NCI-H2227 (cell line): ENCODE data around the gene ITGAL.
"Not testable (repeated sequence)": the region's sequence is repeated elsewhere in the genome, so short reads cannot be mapped to it uniquely, and the experiment has no call there.

Experiments
- DNase-seq: peaks from one replicate; lab custom pipeline; 2025; ENCODE audit not compliant: unreplicated experiment; lab: John Stamatoyannopoulos, UW

ITGAL gene

GRCh38 chr16:30457743-30458560 is 14.6 kb upstream of the ITGAL start:
- DNase-seq, result no peak

GRCh38 chr16:30458561-30459394 is 13.8 kb upstream of the ITGAL start:
- no peak for DNase-seq

- DNase-seq, result no peak
These were observed 13.1 kb upstream of the ITGAL start for GRCh38 chr16:30459456-30459855.

GRCh38 chr16:30461426-30461825 is 11.1 kb upstream of the ITGAL start:
- DNase-seq, result not testable (repeated sequence)

- no peak for DNase-seq
These were observed 8.5 kb upstream of the ITGAL start for GRCh38 chr16:30464078-30464477.

GRCh38 chr16:30470170-30470512 is 2.4 kb upstream of the ITGAL start:
- no peak for DNase-seq

- DNase-seq, result no peak
These were observed 1.9 kb upstream of the ITGAL start for GRCh38 chr16:30470632-30470995.

- DNase-seq, result no peak
These were observed 910 bp downstream of the ITGAL start for GRCh38 chr16:30473231-30474073.

GRCh38 chr16:30474074-30474452 is 1.5 kb downstream of the ITGAL start:
- DNase-seq, result no peak

GRCh38 chr16:30474684-30475083 is 2.1 kb downstream of the ITGAL start:
- no peak for DNase-seq

- DNase-seq, result no peak
These were observed 4.4 kb downstream of the ITGAL start for GRCh38 chr16:30476991-30477390.

GRCh38 chr16:30477773-30478172 is 5.2 kb downstream of the ITGAL start:
- DNase-seq, result not testable (repeated sequence)

- DNase-seq, result no peak
These were observed 6.4 kb downstream of the ITGAL start for GRCh38 chr16:30478766-30479478.

- no peak for DNase-seq
These were observed 8.8 kb downstream of the ITGAL start for GRCh38 chr16:30481381-30481780.

- no peak for DNase-seq
These were observed 9.8 kb downstream of the ITGAL start for GRCh38 chr16:30482366-30482765.

- no peak for DNase-seq
These were observed 12.3 kb downstream of the ITGAL start for GRCh38 chr16:30484887-30485286.

GRCh38 chr16:30485818-30486436 is 13.4 kb downstream of the ITGAL start:
- DNase-seq, result no peak

- no peak for DNase-seq
These were observed 16.4 kb downstream of the ITGAL start for GRCh38 chr16:30488764-30489605.

GRCh38 chr16:30490210-30490609 is 17.7 kb downstream of the ITGAL start:
- DNase-seq, result no peak

GRCh38 chr16:30491229-30491628 is 18.7 kb downstream of the ITGAL start:
- no peak for DNase-seq
